PFSK-1 (cell line): Measurements from ENCODE around the gene HM13.

Source experiments
- FOXP2 ChIP-seq: optimal IDR thresholded peaks from 2 replicates; pipeline ENCODE3; 2011; ENCODE audit warnings: borderline replicate concordance, control low read depth, inconsistent platforms; ENCODE audit not compliant: insufficient read depth; ENCODE audit errors: extremely low read length, extremely low read depth
- POLR2AphosphoS5 ChIP-seq: IDR thresholded peaks from 2 replicates; pipeline ENCODE4 v1.6.1; 2012; ENCODE audit warnings: low read depth, mild to moderate bottlenecking, control low read depth, low read length, moderate library complexity
- SIN3A ChIP-seq: IDR thresholded peaks from 2 replicates; pipeline ENCODE4 v1.6.1; 2012; ENCODE audit warnings: mild to moderate bottlenecking, low read length, moderate library complexity, borderline replicate concordance; ENCODE audit not compliant: insufficient read depth
- TAF1 ChIP-seq: IDR thresholded peaks from 2 replicates; pipeline ENCODE4 v1.6.1; 2012; ENCODE audit warnings: low read length, control low read depth, borderline replicate concordance; ENCODE audit not compliant: insufficient read depth
- TF ChIP-seq, protein P1 (sequence below), 2 experiments: IDR thresholded peaks; 2 replicates each; pipeline versions ENCODE4 v1.6.1 to v1.8.0; 2011 to 2012; ENCODE audit warnings: low read depth in 2 of 2, low read length in 2 of 2, control low read depth in 1 of 2, inconsistent platforms in 1 of 2, mild to moderate bottlenecking in 1 of 2, moderate library complexity in 1 of 2; ENCODE audit not compliant: insufficient read depth in 1 of 2

Gene HM13

DNA sequence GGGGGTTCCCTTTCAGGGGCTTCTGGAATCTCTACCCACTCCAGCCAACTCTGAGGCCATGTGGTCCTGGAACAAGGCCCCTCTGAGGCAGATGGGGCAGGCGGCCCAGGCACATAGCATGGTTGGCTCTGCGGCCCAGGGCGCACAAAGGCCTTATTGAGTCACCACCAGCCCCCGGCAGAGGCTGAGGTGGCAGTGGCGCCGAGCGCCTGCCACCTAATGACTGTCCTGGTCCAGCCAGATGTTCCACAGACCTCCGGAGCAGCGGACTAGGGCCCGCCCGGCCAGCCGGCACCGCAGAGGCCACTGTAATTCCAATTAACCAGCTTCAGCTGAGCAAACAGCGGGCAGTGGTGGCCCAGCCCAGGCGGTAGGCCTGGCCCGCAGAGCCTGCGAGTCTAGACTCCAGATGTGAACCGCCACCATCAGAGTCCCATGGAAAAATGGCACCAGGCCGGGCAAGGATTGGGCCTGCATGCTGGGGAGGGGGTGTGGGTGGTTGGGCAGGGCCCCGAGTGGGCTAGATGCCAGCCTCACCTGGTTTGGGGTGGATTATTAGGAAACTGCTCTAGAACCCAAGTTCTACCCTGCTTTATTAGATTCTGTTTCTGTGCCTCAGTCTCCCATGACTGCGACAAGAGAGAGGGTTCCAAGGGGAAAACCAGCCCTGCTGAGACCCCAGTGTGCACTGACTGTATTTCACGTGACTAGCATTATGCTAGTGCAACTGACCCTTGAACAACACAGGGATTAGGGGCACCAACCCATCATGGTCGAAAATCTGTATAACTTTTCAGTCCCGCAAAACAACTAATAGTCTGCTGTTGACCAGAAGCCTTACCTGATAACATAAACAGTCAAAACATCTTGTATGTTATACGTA is 56.7 kb downstream of the HM13 start:
- TF ChIP-seq TAF1 (no peak), POLR2AphosphoS5 (peak; percentile 4)

- TF ChIP-seq SIN3A (no peak), FOXP2 (no peak), POLR2AphosphoS5 (no peak)
- TF ChIP-seq, protein P1, sequence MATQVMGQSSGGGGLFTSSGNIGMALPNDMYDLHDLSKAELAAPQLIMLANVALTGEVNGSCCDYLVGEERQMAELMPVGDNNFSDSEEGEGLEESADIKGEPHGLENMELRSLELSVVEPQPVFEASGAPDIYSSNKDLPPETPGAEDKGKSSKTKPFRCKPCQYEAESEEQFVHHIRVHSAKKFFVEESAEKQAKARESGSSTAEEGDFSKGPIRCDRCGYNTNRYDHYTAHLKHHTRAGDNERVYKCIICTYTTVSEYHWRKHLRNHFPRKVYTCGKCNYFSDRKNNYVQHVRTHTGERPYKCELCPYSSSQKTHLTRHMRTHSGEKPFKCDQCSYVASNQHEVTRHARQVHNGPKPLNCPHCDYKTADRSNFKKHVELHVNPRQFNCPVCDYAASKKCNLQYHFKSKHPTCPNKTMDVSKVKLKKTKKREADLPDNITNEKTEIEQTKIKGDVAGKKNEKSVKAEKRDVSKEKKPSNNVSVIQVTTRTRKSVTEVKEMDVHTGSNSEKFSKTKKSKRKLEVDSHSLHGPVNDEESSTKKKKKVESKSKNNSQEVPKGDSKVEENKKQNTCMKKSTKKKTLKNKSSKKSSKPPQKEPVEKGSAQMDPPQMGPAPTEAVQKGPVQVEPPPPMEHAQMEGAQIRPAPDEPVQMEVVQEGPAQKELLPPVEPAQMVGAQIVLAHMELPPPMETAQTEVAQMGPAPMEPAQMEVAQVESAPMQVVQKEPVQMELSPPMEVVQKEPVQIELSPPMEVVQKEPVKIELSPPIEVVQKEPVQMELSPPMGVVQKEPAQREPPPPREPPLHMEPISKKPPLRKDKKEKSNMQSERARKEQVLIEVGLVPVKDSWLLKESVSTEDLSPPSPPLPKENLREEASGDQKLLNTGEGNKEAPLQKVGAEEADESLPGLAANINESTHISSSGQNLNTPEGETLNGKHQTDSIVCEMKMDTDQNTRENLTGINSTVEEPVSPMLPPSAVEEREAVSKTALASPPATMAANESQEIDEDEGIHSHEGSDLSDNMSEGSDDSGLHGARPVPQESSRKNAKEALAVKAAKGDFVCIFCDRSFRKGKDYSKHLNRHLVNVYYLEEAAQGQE (IDR thresholded peaks at IDR 0.05; ENCODE audit: insufficient read depth in 1 of 2, low read depth in 2 of 2, low read length in 2 of 2): no peak
Observed at GRCh38 chr20:31572042-31572700, 57.9 kb downstream of the HM13 start.

DNA sequence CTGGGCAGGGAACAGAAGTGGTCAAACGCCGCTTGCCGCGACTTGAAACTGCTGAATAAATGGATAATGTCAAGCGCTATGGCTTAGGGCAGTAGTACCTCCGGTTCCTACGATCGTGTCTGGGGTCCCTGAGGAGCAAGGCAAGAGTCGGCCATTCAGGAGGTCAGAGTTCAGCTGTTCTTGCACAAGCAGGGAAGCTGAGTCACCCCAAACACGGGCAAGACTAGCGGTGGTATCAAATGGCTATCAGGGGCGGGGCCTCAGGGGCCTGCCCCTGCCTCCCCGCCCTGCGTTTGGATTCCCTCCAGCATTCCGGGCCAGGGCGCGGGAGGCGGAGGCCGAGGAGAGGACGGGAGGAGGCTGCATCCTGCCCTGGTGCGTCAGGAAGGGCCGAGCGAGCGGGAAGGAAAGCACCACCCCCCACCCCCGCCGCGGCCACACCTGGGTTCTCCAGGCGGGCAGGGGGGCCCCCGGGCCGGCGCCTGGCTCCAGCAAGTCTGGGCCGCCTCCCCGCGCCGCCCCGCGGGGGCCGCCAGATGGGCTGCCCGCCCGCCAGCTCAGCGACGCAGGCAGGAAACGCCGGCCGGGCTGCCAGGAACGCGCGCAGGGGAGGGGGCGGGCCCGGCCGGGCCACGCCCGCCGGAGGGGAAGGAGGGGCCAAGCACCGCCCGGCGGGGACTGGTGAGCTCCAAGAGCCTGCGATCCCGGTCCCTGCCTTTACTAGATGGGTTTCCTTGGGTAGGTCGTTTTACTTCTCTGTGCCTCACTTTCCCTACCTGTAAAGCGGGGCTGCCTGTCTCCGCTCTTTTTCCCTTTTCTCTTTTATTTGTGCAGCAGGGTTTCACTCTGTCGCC is 58.7 kb downstream of the HM13 start:
- TF ChIP-seq TAF1 (peak; percentile 88), FOXP2 (no peak), POLR2AphosphoS5 (peak; percentile 86), SIN3A (peak; percentile 89; the same call in 1 of the 2 replicates)
- TF ChIP-seq, protein P1 (IDR thresholded peaks at IDR 0.05; ENCODE audit: insufficient read depth in 1 of 2, low read depth in 2 of 2, low read length in 2 of 2): peak in 1 of 2 experiments; percentile 24; a peak in 1 of 4 replicates

- TF ChIP-seq TAF1 (peak; percentile 10; the same call in 1 of the 2 replicates), SIN3A (no peak), POLR2AphosphoS5 (peak; percentile 47)
Observed at GRCh38 chr20:31573555-31574321, 59.5 kb downstream of the HM13 start.

- TF ChIP-seq POLR2AphosphoS5 (no peak), TAF1 (no peak)
- TF ChIP-seq, protein P1 (IDR thresholded peaks at IDR 0.05; ENCODE audit: insufficient read depth in 1 of 2, low read depth in 2 of 2, low read length in 2 of 2): no peak
Observed at GRCh38 chr20:31576751-31577150, 62.5 kb downstream of the HM13 start.
